Measurements from ENCODE around the gene MRPS22. TPM values are rescaled to one million over a fixed set of nuclear protein-coding genes. Genes with fewer than 3 reads are reported as not detected.

The MRPS22 gene
- total RNA-seq (10 to 100 TPM; 28.4 to 36.8 TPM), polyA plus RNA-seq (ENCODE audit: insufficient read length in 6 of 6) (10 to 100 TPM; 51.3 to 63.0 (median 56.8) TPM)
- long read RNA-seq, donor 1, transcript MRPS22-201 (8 exons, 1,120 nt), result major isoform, 23 of 271 reads
- long read RNA-seq, donor 1, transcript MRPS22-202 (8 exons, 1,099 nt), result minor isoform, 8 of 271 reads
- long read RNA-seq, donor 1, transcript MRPS22-209 (3 exons, 598 nt), result minor isoform, 6 of 271 reads
- long read RNA-seq, donor 1, partial matches to known transcripts, result 223 of 271 reads
- long read RNA-seq, donor 1, other reads (novel, unspliced or antisense), result 8 of 271 reads
- long read RNA-seq, donor 2, transcript MRPS22-201 (8 exons, 1,120 nt), result major isoform, 23 of 220 reads
- long read RNA-seq, donor 2, partial matches to known transcripts, result 170 of 220 reads
- long read RNA-seq, donor 2, other reads (novel, unspliced or antisense), result 19 of 220 reads
- long read RNA-seq, donor 3, transcript MRPS22-201 (8 exons, 1,120 nt), result major isoform, 22 of 29 reads
- long read RNA-seq, donor 3, partial matches to known transcripts, result 5 of 29 reads
- long read RNA-seq, donor 3, other reads (novel, unspliced or antisense), result 0 of 29 reads
- long read RNA-seq, donor 4, partial matches to known transcripts, result 2 of 11 reads
- long read RNA-seq, donor 4, other reads (novel, unspliced or antisense), result 2 of 11 reads
- long read RNA-seq, donor 5, transcript MRPS22-201 (8 exons, 1,120 nt), result major isoform, 22 of 207 reads
- long read RNA-seq, donor 5, transcript MRPS22-202 (8 exons, 1,099 nt), result minor isoform, 7 of 207 reads
- long read RNA-seq, donor 5, partial matches to known transcripts, result 162 of 207 reads
- long read RNA-seq, donor 5, other reads (novel, unspliced or antisense), result 10 of 207 reads
- long read RNA-seq, donor 6, transcript MRPS22-201 (8 exons, 1,120 nt), result major isoform, 26 of 206 reads
- long read RNA-seq, donor 6, partial matches to known transcripts, result 160 of 206 reads
- long read RNA-seq, donor 6, other reads (novel, unspliced or antisense), result 13 of 206 reads
- long read RNA-seq, donor 7, transcript MRPS22-201 (8 exons, 1,120 nt), result major isoform, 10 of 14 reads
- long read RNA-seq, donor 7, partial matches to known transcripts, result 0 of 14 reads
- long read RNA-seq, donor 7, other reads (novel, unspliced or antisense), result 0 of 14 reads
- long read RNA-seq, donor 8, transcript MRPS22-201 (8 exons, 1,120 nt), result major isoform, 17 of 167 reads
- long read RNA-seq, donor 8, partial matches to known transcripts, result 135 of 167 reads
- long read RNA-seq, donor 8, other reads (novel, unspliced or antisense), result 10 of 167 reads
- long read RNA-seq, donor 9, partial matches to known transcripts, result 0 of 1 reads
- long read RNA-seq, donor 9, other reads (novel, unspliced or antisense), result 0 of 1 reads
- long read RNA-seq, donor 10, transcript MRPS22-201 (8 exons, 1,120 nt), result major isoform, 17 of 21 reads
- long read RNA-seq, donor 10, partial matches to known transcripts, result 1 of 21 reads
- long read RNA-seq, donor 10, other reads (novel, unspliced or antisense), result 1 of 21 reads
- long read RNA-seq, donor 11, transcript MRPS22-201 (8 exons, 1,120 nt), result major isoform, 15 of 25 reads
- long read RNA-seq, donor 11, partial matches to known transcripts, result 5 of 25 reads
- long read RNA-seq, donor 11, other reads (novel, unspliced or antisense), result 0 of 25 reads
- long read RNA-seq, donor 12, transcript MRPS22-201 (8 exons, 1,120 nt), result major isoform, 17 of 210 reads
- long read RNA-seq, donor 12, transcript MRPS22-202 (8 exons, 1,099 nt), result minor isoform, 7 of 210 reads
- long read RNA-seq, donor 12, partial matches to known transcripts, result 164 of 210 reads
- long read RNA-seq, donor 12, other reads (novel, unspliced or antisense), result 19 of 210 reads

- peak within 1 kb of the TSS; percentile 65 to 89 for H3K27ac ChIP-seq
- intact Hi-C loops (cut with DNase I), result no loop called here
- H3K4me3 ChIP-seq, result peak within 1 kb of the TSS; percentile 82 to 83
- H3K36me3 ChIP-seq, result peaks cover 0 to 24% of the 10 kb centered on the region in 2 donors
- H3K4me1 ChIP-seq, result peaks cover 11 to 17% of the 10 kb centered on the region in 2 donors
- DNase-seq, result peak; percentile 78 to 88 (median 86)
- H3K27me3 ChIP-seq, result peaks cover 0 to 6% of the 10 kb centered on the region in 2 donors
- peak; percentile 99 for ATAC-seq
- no peaks in the 10 kb centered on the region for H3K9me3 ChIP-seq
- TF ChIP-seq CTCF (IDR thresholded peaks at IDR 0.05), result no peak
Observed at GRCh38 chr3:139343895-139344856, at the start of gene MRPS22. Gene MRPS22, plus strand, starts transcription at chr3:139344020. Its CDS starts 7 bp downstream, at chr3:139344027.

GRCh38 chr3:139295040-139295439, 48.8 kb upstream of the MRPS22 start:
- Histone ChIP-seq H3K9me3 (no peaks in the 10 kb centered on the region), H3K27ac (no peak overlapping the region), H3K27me3 (no peaks in the 10 kb centered on the region), H3K4me3 (no peak overlapping the region), H3K4me1 (no peaks in the 10 kb centered on the region), H3K36me3 (no peaks in the 10 kb centered on the region)
- no peak for TF ChIP-seq CTCF (IDR thresholded peaks at IDR 0.05)
- DNase-seq (no peak), ATAC-seq (no peak)
- intact Hi-C loops (cut with DNase I), result no loop called here

GRCh38 chr3:139296141-139296718, 47.6 kb upstream of the MRPS22 start:
- intact Hi-C loops (cut with DNase I), result no loop called here
- ATAC-seq (no peak), DNase-seq (no peak)
- H3K27ac ChIP-seq, result no peak overlapping the region
- no peaks in the 10 kb centered on the region for H3K9me3 ChIP-seq
- H3K36me3 ChIP-seq, result no peaks in the 10 kb centered on the region
- TF ChIP-seq CTCF (IDR thresholded peaks at IDR 0.05), result no peak
- H3K4me1 ChIP-seq, result no peaks in the 10 kb centered on the region
- no peaks in the 10 kb centered on the region for H3K27me3 ChIP-seq
- no peak overlapping the region for H3K4me3 ChIP-seq
